ENCODE results near the gene CHSY1. TPM values are rescaled to one million over a fixed set of nuclear protein-coding genes. Genes with fewer than 3 reads are reported as not detected.

Gene CHSY1
- total RNA-seq, 4 donors from 2014 or later, result 8.8 to 19.3 (median 11.4) TPM

- 43 to 51% methylated on average over 6 to 7 of the region's 7 CpGs for WGBS, 2 donors
- no peak for DNase-seq
- no peaks in the 10 kb centered on the region for H3K9me3 ChIP-seq
- intact Hi-C loops (cut with DNase I), result no loop called here
- H3K4me3 ChIP-seq, result no peak overlapping the region
- H3K4me1 ChIP-seq, result peaks cover 43 to 100% (median 76%) of the 10 kb centered on the region in 3 donors
- H3K36me3 ChIP-seq, result no peaks in the 10 kb centered on the region
- no peak for TF ChIP-seq POLR2A (IDR thresholded peaks at IDR 0.05)
- TF ChIP-seq CTCF (IDR thresholded peaks at IDR 0.05), result no peak
- H3K27ac ChIP-seq, result peak overlapping the region in 3 of 4 donors; percentile 25 to 70 (median 60)
- H3K27me3 ChIP-seq, result no peaks in the 10 kb centered on the region
Observed at GRCh38 chr15:101244036-101244781, 7.6 kb downstream of the CHSY1 start.

GRCh38 chr15:101243420-101243819 lies 8.4 kb downstream of the CHSY1 start:
- no peak for DNase-seq
- Histone ChIP-seq H3K27me3 (no peaks in the 10 kb centered on the region), H3K27ac (peak overlapping the region in 3 of 4 donors; percentile 60 to 71 (median 70)), H3K4me3 (no peak overlapping the region), H3K36me3 (no peaks in the 10 kb centered on the region), H3K4me1 (peaks cover 39 to 100% (median 72%) of the 10 kb centered on the region in 3 donors), H3K9me3 (no peaks in the 10 kb centered on the region)
- intact Hi-C loops (cut with DNase I), result no loop called here
- no peak for TF ChIP-seq POLR2A (IDR thresholded peaks at IDR 0.05)
- TF ChIP-seq CTCF (IDR thresholded peaks at IDR 0.05), result no peak
- 86 to 92% methylated on average over 5 to 9 of the region's 9 CpGs for WGBS, 2 donors

GRCh38 chr15:101242999-101243336 lies 8.9 kb downstream of the CHSY1 start:
- no peak overlapping the region for H3K4me3 ChIP-seq
- no peak for DNase-seq
- peaks cover 35 to 100% (median 68%) of the 10 kb centered on the region in 3 donors for H3K4me1 ChIP-seq
- TF ChIP-seq CTCF (IDR thresholded peaks at IDR 0.05) (no peak), POLR2A (IDR thresholded peaks at IDR 0.05) (no peak)
- intact Hi-C loops (cut with DNase I), result no loop called here
- H3K36me3 ChIP-seq, result no peaks in the 10 kb centered on the region
- H3K27me3 ChIP-seq, result no peaks in the 10 kb centered on the region
- no peaks in the 10 kb centered on the region for H3K9me3 ChIP-seq
- 32 to 33% methylated on average over 6 of the region's 6 CpGs for WGBS, 2 donors
- H3K27ac ChIP-seq, result peak overlapping the region; percentile 16 to 71 (median 65)

GRCh38 chr15:101242160-101242998 lies 9.5 kb downstream of the CHSY1 start:
- 37 to 46% methylated on average over 12 of the region's 12 CpGs for WGBS, 2 donors
- peak overlapping the region; percentile 16 to 75 (median 70) for H3K27ac ChIP-seq
- no peak for TF ChIP-seq CTCF (IDR thresholded peaks at IDR 0.05)
- TF ChIP-seq POLR2A (IDR thresholded peaks at IDR 0.05), result no peak
- peaks cover 31 to 97% (median 62%) of the 10 kb centered on the region in 3 donors for H3K4me1 ChIP-seq
- peak overlapping the region in 2 of 4 donors; percentile 1 to 33 for H3K4me3 ChIP-seq
- H3K9me3 ChIP-seq, result no peaks in the 10 kb centered on the region
- intact Hi-C loops (cut with DNase I), result no loop called here
- no peak for DNase-seq
- no peaks in the 10 kb centered on the region for H3K36me3 ChIP-seq
- H3K27me3 ChIP-seq, result no peaks in the 10 kb centered on the region

GRCh38 chr15:101240358-101240757 lies 11.5 kb downstream of the CHSY1 start:
- peak overlapping the region in 3 of 4 donors; percentile 18 to 69 (median 57) for H3K27ac ChIP-seq
- no peak for TF ChIP-seq CTCF (IDR thresholded peaks at IDR 0.05)
- no peak for TF ChIP-seq POLR2A (IDR thresholded peaks at IDR 0.05)
- peaks cover 0 to 1% (median 0%) of the 10 kb centered on the region in 3 donors for H3K36me3 ChIP-seq
- no peaks in the 10 kb centered on the region for H3K9me3 ChIP-seq
- intact Hi-C loops (cut with DNase I), result no loop called here
- H3K4me1 ChIP-seq, result peaks cover 26 to 92% (median 46%) of the 10 kb centered on the region in 3 donors
- no peak for DNase-seq
- no peaks in the 10 kb centered on the region for H3K27me3 ChIP-seq
- no peak overlapping the region for H3K4me3 ChIP-seq
- 50 to 51% methylated on average over 5 of the region's 5 CpGs for WGBS, 2 donors
